Nucleus accumbens (tissue), 56 donors: Measurements from ENCODE around the gene PCDHGA7.
"Not testable (repeated sequence)": the region's sequence is repeated elsewhere in the genome, so short reads cannot be mapped to it uniquely, and the experiment has no call there.

Experiments used
- DNase-seq, 56 donors: peaks; one replicate each; lab custom pipeline; 2025; lab: John Stamatoyannopoulos, UW

Gene PCDHGA7

DNA sequence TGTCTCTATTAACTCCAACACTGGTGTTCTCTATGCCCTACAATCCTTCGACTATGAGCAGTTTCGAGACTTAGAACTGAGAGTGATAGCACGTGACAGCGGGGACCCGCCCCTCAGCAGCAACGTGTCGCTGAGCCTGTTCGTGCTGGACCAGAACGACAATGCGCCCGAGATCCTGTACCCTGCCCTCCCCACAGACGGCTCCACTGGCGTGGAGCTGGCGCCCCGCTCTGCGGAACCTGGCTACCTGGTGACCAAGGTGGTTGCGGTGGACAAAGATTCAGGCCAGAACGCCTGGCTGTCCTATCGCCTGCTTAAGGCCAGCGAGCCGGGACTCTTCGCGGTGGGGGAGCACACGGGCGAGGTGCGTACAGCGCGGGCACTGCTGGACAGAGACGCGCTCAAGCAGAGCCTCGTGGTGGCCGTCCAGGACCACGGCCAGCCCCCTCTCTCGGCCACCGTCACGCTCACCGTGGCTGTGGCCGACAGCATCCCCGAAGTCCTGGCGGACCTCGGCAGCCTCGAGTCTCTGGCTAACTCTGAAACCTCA lies 40.3 kb downstream of the PCDHGA7 start:
- DNase-seq = no peak

DNA sequence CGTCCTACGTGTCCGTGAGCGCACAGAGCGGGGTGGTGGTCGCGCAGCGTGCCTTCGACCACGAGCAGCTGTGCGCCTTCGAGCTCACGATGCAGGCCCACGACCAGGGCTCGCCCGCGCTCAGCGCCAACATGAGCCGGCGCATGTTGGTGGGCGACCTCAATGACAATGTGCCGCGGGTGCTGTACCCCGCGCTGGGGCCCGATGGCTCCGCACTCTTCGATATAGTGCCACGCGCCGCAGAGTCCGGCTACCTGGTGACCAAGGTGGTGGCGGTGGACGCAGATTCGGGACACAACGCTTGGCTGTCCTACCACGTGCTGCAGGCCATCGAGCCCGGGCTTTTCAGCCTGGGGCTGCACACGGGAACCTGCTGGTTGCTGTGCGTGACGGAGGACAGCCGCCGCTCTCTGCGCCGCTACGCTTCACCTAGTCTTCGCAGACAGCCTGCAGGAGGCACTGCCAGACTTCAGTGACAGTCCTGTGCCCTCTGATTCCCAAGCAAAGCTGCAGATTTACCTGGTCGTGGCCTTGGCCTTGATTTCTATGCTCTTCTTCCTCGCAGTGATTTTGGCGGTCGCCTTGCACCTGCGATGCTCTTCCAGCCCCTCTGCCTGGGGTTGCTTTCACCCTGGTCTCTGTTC lies 45.4 kb downstream of the PCDHGA7 start:
- DNase-seq = no peak

DNA sequence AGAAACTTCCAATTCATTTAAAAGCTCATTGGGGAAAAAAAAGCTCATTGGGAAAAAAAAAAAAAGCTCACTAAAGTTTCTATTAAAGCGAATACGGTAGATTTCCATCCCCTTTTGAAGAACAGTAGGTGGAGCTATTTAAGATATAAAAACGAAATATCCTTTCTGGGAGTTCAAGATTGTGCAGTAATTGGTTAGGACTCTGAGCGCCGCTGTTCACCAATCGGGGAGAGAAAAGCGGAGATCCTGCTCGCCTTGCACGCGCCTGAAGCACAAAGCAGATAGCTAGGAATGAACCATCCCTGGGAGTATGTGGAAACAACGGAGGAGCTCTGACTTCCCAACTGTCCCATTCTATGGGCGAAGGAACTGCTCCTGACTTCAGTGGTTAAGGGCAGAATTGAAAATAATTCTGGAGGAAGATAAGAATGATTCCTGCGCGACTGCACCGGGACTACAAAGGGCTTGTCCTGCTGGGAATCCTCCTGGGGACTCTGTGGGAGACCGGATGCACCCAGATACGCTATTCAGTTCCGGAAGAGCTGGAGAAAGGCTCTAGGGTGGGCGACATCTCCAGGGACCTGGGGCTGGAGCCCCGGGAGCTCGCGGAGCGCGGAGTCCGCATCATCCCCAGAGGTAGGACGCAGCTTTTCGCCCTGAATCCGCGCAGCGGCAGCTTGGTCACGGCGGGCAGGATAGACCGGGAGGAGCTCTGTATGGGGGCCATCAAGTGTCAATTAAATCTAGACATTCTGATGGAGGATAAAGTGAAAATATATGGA lies 48.0 kb downstream of the PCDHGA7 start, which contains the start of gene PCDHGA12:
Gene PCDHGA12, plus strand, starts transcription at position 176 of the 782 bp plus-strand sequence. Its CDS starts 253 bp downstream, at position 429.
- peak in 8 of 56 donors; percentile 16 to 45 (median 22) for DNase-seq

- DNase-seq = no peak
Measured at GRCh38 chr5:141431286-141431685, 48.7 kb downstream of the PCDHGA7 start.

DNA sequence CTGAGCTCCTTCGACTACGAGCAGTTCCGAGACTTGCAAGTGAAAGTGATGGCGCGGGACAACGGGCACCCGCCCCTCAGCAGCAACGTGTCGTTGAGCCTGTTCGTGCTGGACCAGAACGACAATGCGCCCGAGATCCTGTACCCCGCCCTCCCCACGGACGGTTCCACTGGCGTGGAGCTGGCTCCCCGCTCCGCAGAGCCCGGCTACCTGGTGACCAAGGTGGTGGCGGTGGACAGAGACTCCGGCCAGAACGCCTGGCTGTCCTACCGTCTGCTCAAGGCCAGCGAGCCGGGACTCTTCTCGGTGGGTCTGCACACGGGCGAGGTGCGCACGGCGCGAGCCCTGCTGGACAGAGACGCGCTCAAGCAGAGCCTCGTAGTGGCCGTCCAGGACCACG lies 49.8 kb downstream of the PCDHGA7 start:
- not testable (repeated sequence) for DNase-seq

GRCh38 chr5:141432726-141433125 lies 50.2 kb downstream of the PCDHGA7 start:
- not testable (repeated sequence) for DNase-seq

DNA sequence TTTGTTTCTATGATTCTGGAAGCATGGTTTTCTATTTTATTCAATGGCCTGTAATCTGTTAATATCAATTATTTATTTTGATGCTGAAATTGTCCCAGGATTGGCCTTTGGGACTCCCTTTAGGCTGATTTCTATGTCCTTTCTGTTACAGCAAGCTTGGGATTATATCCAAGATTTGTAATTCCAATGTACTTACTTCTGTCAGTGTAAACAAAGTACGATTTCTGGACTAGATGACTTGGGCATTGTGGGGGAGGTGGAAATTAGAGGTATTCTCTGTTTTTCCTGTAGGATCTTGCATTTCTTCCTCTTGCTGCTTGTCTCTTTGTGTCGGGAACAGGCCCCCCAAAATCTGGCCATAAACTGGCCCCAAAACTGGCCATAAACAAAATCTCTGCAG lies 51.5 kb downstream of the PCDHGA7 start:
- DNase-seq = no peak
